ENCODE measurements around the gene SORCS3. TPM values are rescaled to one million over a fixed set of nuclear protein-coding genes. Genes with fewer than 3 reads are reported as not detected.

SORCS3 gene
- total and polyA plus RNA-seq, 2 donors (not counting 1 experiment from before 2014, with no cell fraction given), result not detected

- Histone ChIP-seq H3K36me3 (replicated peaks in 1 of 2; ENCODE audit: control extremely low read depth in 1 of 2, control insufficient read depth in 1 of 2, extremely low read depth in 1 of 2, insufficient read depth in 2 of 2, low read length in 1 of 2) (no peaks in the 10 kb centered on the region), H3K4me3 (ENCODE audit: control extremely low read depth in 1 of 5, extremely low read depth in 1 of 5, insufficient read depth in 1 of 5, low read depth in 2 of 5, low read length in 4 of 5) (no peak overlapping the region), H3K27me3 (replicated peaks in 1 of 4; ENCODE audit: control extremely low read depth in 1 of 4, control insufficient read depth in 3 of 4, insufficient read depth in 4 of 4, low read length in 3 of 4) (peaks cover 0 to 5% (median 0%) of the 10 kb centered on the region in 4 experiments), H3K9ac (ENCODE audit: low read length) (no peak overlapping the region), H4K20me1 (ENCODE audit: control insufficient read depth, insufficient read depth, low read length, poor library complexity, severe bottlenecking) (no peaks in the 10 kb centered on the region), H2AFZ (ENCODE audit: insufficient read depth, low read depth, low read length, poor library complexity, severe bottlenecking) (no peak overlapping the region), H3K4me2 (replicated peaks; ENCODE audit: low read depth, low read length, poor library complexity, severe bottlenecking) (no peak overlapping the region), H3K9me3 (ENCODE audit: control extremely low read depth in 1 of 3, control insufficient read depth in 2 of 3, insufficient read depth in 1 of 3, low read length in 2 of 3) (peaks cover 0 to 3% (median 0%) of the 10 kb centered on the region in 3 donors), H3K79me2 (ENCODE audit: control insufficient read depth, insufficient read depth, low read length) (no peaks in the 10 kb centered on the region), H3K4me1 (ENCODE audit: control insufficient read depth in 2 of 2, insufficient read depth in 2 of 2, low read length in 2 of 2) (no peaks in the 10 kb centered on the region), H3K27ac (ENCODE audit: low read length in 2 of 2) (no peak overlapping the region)
- WGBS (ENCODE audit: insufficient coverage), result 67% methylated on average over 1 of the region's 2 CpGs
- intact Hi-C loops (cut with micrococcal nuclease), result no loop called here
- peaks cover 8% of the 10 kb centered on the region for H3K27me3 Mint-ChIP-seq
- no peak overlapping the region for H3K27ac Mint-ChIP-seq
- no peaks in the 10 kb centered on the region for H3K9me3 Mint-ChIP-seq (ENCODE audit: insufficient read depth)
- H3K4me3 Mint-ChIP-seq, result no peak overlapping the region
- TF ChIP-seq EZH2 (IDR thresholded peaks at IDR 0.05; ENCODE audit: borderline replicate concordance, insufficient read depth, low read depth, low read length, poor library complexity, severe bottlenecking) (no peak), CTCF (IDR thresholded peaks at IDR 0.05) (no peak)
- DNase-seq (no peak), ATAC-seq (ENCODE audit: low read depth) (no peak)
- H3K4me1 Mint-ChIP-seq, result no peaks in the 10 kb centered on the region
- ChIA-PET POLR2A (no interaction called here), CTCF (no interaction called here)
These were observed 93.3 kb downstream of the SORCS3 start for GRCh38 chr10:104734433-104734832.

GRCh38 chr10:104735036-104735756, 94.1 kb downstream of the SORCS3 start:
- peaks cover 0 to 5% (median 0%) of the 10 kb centered on the region in 4 experiments for H3K27me3 ChIP-seq (replicated peaks in 1 of 4; ENCODE audit: control extremely low read depth in 1 of 4, control insufficient read depth in 3 of 4, insufficient read depth in 4 of 4, low read length in 3 of 4)
- peaks cover 0 to 3% (median 0%) of the 10 kb centered on the region in 3 donors for H3K9me3 ChIP-seq (ENCODE audit: control extremely low read depth in 1 of 3, control insufficient read depth in 2 of 3, insufficient read depth in 1 of 3, low read length in 2 of 3)
- POLR2A ChIA-PET, result no interaction called here
- no peak overlapping the region for H3K4me2 ChIP-seq (replicated peaks; ENCODE audit: low read depth, low read length, poor library complexity, severe bottlenecking)
- DNase-seq, result no peak
- H2AFZ ChIP-seq (ENCODE audit: insufficient read depth, low read depth, low read length, poor library complexity, severe bottlenecking), result no peak overlapping the region
- intact Hi-C loops (cut with micrococcal nuclease), result no loop called here
- H3K9ac ChIP-seq (ENCODE audit: low read length), result no peak overlapping the region
- H3K27ac ChIP-seq (ENCODE audit: low read length in 2 of 2), result no peak overlapping the region
- H3K79me2 ChIP-seq (ENCODE audit: control insufficient read depth, insufficient read depth, low read length), result no peaks in the 10 kb centered on the region
- no peak for ATAC-seq (ENCODE audit: low read depth)
- H3K27ac Mint-ChIP-seq, result no peak overlapping the region
- no peaks in the 10 kb centered on the region for H3K4me1 ChIP-seq (ENCODE audit: control insufficient read depth in 2 of 2, insufficient read depth in 2 of 2, low read length in 2 of 2)
- H3K4me3 Mint-ChIP-seq, result no peak overlapping the region
- no peaks in the 10 kb centered on the region for H3K9me3 Mint-ChIP-seq (ENCODE audit: insufficient read depth)
- WGBS (ENCODE audit: insufficient coverage), result 30% methylated on average over 9 of the region's 14 CpGs
- no peak for TF ChIP-seq CTCF (IDR thresholded peaks at IDR 0.05)
- TF ChIP-seq EZH2 (IDR thresholded peaks at IDR 0.05; ENCODE audit: borderline replicate concordance, insufficient read depth, low read depth, low read length, poor library complexity, severe bottlenecking), result no peak
- H3K4me3 ChIP-seq (ENCODE audit: control extremely low read depth in 1 of 5, extremely low read depth in 1 of 5, insufficient read depth in 1 of 5, low read depth in 2 of 5, low read length in 4 of 5), result no peak overlapping the region
- no peaks in the 10 kb centered on the region for H3K36me3 ChIP-seq (replicated peaks in 1 of 2; ENCODE audit: control extremely low read depth in 1 of 2, control insufficient read depth in 1 of 2, extremely low read depth in 1 of 2, insufficient read depth in 2 of 2, low read length in 1 of 2)
- H3K4me1 Mint-ChIP-seq, result no peaks in the 10 kb centered on the region
- peaks cover 8% of the 10 kb centered on the region for H3K27me3 Mint-ChIP-seq
- no peaks in the 10 kb centered on the region for H4K20me1 ChIP-seq (ENCODE audit: control insufficient read depth, insufficient read depth, low read length, poor library complexity, severe bottlenecking)
- CTCF ChIA-PET, result no interaction called here

Measured in B cell (primary cell).